Measurements from ENCODE around the gene LUC7L.
"Not testable (repeated sequence)": the region's sequence is repeated elsewhere in the genome, so short reads cannot be mapped to it uniquely, and the experiment has no call there.

LUC7L gene

GRCh38 chr16:212999-213398 is 16.2 kb downstream of the LUC7L start:
- no peak overlapping the region for H3K4me3 ChIP-seq (ENCODE audit: low read length)
- no peak for TF ChIP-seq CTCF (conservative IDR thresholded peaks at IDR 0.05; ENCODE audit: low read length)
- DNase-seq (ENCODE audit: low read depth) = no peak

GRCh38 chr16:211631-212180 is 17.5 kb downstream of the LUC7L start:
- H3K4me3 ChIP-seq (ENCODE audit: low read length); DNase-seq (ENCODE audit: low read depth): not testable (repeated sequence)

GRCh38 chr16:209359-209758 is 19.9 kb downstream of the LUC7L start:
- not testable (repeated sequence) for H3K4me3 ChIP-seq (ENCODE audit: low read length); DNase-seq (ENCODE audit: low read depth)

- DNase-seq (ENCODE audit: low read depth); H3K4me3 ChIP-seq (ENCODE audit: low read length): not testable (repeated sequence)
Observed at GRCh38 chr16:204046-204445, 25.2 kb downstream of the LUC7L start.

GRCh38 chr16:203246-203645 is 26.0 kb downstream of the LUC7L start:
- no peak for DNase-seq (ENCODE audit: low read depth)
- H3K4me3 ChIP-seq (ENCODE audit: low read length) = no peak overlapping the region
- no peak for TF ChIP-seq CTCF (conservative IDR thresholded peaks at IDR 0.05; ENCODE audit: low read length)

- H3K4me3 ChIP-seq (ENCODE audit: low read length) = no peak overlapping the region
- DNase-seq (ENCODE audit: low read depth) = peak; percentile 71
- no peak for TF ChIP-seq CTCF (conservative IDR thresholded peaks at IDR 0.05; ENCODE audit: low read length)
Observed at GRCh38 chr16:200388-200787, 28.9 kb downstream of the LUC7L start.

- TF ChIP-seq CTCF (conservative IDR thresholded peaks at IDR 0.05; ENCODE audit: low read length) = no peak
- no peak overlapping the region for H3K4me3 ChIP-seq (ENCODE audit: low read length)
- no peak for DNase-seq (ENCODE audit: low read depth)
Observed at GRCh38 chr16:194516-194915, 34.7 kb downstream of the LUC7L start.

- no peak for TF ChIP-seq CTCF (conservative IDR thresholded peaks at IDR 0.05; ENCODE audit: low read length)
- no peak for DNase-seq (ENCODE audit: low read depth)
- H3K4me3 ChIP-seq (ENCODE audit: low read length) = no peak overlapping the region
Observed at GRCh38 chr16:193441-193840, 35.8 kb downstream of the LUC7L start.

GRCh38 chr16:192686-193085 is 36.6 kb downstream of the LUC7L start:
- no peak for DNase-seq (ENCODE audit: low read depth)
- no peak for TF ChIP-seq CTCF (conservative IDR thresholded peaks at IDR 0.05; ENCODE audit: low read length)
- H3K4me3 ChIP-seq (ENCODE audit: low read length) = no peak overlapping the region

Data from AG10803 (cell line).